HG03025 (cell line): ENCODE data around the gene PCGF5.
"Not testable (repeated sequence)": the region's sequence is repeated elsewhere in the genome, so short reads cannot be mapped to it uniquely, and the experiment has no call there.

Experiments used
- ATAC-seq: cut with Tn5 transposase; IDR thresholded peaks from one replicate; pipeline ENCODE4 v1.9.1; 2021; ENCODE audit warnings: mild to moderate bottlenecking, moderate library complexity; ENCODE audit not compliant: unreplicated experiment, low FRiP score

PCGF5 gene

GRCh38 chr10:91271886-91272285, 51.4 kb downstream of the PCGF5 start:
- no peak for ATAC-seq

GRCh38 chr10:91284486-91285090, 64.1 kb downstream of the PCGF5 start:
- no peak for ATAC-seq

- no peak for ATAC-seq
Measured at GRCh38 chr10:91286572-91286971, 66.1 kb downstream of the PCGF5 start.

- no peak for ATAC-seq
Measured at GRCh38 chr10:91287276-91287675, 66.8 kb downstream of the PCGF5 start.

DNA sequence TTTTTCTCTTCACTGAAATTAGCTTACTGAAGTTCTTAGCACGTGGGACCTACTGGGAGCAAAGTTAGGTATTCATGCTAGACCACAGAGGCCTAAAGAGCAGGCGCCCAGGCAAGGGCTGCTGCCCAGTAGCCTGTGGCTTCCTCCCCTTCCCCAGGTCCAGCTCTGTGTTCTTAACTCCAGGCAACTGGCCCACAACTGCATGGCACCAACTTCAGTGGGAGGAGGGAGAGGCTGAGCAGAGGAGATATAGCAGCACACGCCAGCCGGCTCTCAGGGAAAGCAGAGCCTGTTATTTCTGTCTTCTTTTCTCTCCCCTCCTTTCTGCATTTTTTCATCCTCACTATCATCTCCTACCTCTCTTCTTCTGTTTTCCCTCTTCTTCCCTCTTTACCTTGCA, 67.4 kb downstream of the PCGF5 start:
- no peak for ATAC-seq

DNA sequence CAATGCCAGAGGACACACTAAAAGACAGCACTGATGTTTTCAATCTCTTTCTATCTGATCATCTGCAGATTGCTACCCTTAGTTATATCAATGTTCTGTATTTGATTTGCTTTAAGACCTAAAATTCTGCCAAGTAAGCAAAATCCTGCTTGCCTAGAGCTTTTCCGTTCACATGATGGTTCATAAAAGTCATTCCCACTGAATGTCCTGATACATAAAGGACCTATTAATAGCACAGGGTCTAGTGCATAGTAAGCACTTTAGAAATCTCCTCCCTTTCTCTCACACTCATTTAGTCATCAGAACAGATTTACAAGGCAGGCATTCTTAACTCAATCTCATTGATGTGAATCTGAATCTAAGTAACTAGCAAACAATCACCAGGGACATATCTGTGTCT, 68.8 kb downstream of the PCGF5 start:
- no peak for ATAC-seq

GRCh38 chr10:91290607-91291006, 70.1 kb downstream of the PCGF5 start:
- ATAC-seq: no peak

GRCh38 chr10:91294134-91294906, 73.9 kb downstream of the PCGF5 start:
- ATAC-seq: no peak

DNA sequence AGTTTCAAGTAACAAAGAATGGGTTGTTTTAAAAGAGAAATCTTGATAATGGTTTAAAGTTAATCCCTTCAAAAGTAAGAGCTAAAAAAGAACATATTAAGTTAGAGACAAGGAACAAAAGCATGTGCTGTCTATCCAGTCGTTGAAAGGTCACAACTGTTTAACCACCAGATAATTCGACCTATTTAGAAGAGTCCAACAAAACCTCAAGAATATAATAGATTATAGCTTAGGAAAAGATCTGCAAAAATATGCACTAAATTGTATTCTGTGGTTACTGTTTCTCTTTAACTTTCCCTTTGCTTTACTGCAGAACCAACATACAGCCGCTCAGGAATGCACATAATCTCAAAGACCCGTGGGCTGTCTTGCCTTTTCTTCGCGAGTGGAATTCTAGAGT, 74.9 kb downstream of the PCGF5 start:
- ATAC-seq: no peak

GRCh38 chr10:91296471-91296870, 76.0 kb downstream of the PCGF5 start:
- ATAC-seq: no peak

GRCh38 chr10:91298224-91298871, 77.9 kb downstream of the PCGF5 start:
- ATAC-seq: peak; percentile 66

- ATAC-seq: no peak
Measured at GRCh38 chr10:91299999-91300575, 79.6 kb downstream of the PCGF5 start.

DNA sequence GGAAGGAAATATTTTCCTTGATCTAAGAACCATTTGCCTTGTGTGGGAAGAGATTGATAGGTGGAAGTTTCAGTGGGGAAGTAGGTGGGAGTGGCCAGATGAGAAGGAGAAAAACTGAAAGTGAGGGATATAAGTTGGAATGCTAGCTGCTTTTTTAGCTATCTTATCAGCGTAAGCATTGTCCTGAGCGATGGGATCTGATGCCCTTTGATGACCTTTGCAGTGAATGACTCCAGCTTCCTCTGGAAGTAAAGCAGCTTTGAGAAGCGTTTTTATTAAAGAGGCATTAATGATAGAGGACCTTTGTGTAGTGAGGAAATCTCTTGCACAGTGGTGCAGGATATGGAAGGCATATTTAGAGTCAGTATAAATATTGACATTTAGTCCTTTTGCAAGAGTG, 82.5 kb downstream of the PCGF5 start:
- ATAC-seq: not testable (repeated sequence)

DNA sequence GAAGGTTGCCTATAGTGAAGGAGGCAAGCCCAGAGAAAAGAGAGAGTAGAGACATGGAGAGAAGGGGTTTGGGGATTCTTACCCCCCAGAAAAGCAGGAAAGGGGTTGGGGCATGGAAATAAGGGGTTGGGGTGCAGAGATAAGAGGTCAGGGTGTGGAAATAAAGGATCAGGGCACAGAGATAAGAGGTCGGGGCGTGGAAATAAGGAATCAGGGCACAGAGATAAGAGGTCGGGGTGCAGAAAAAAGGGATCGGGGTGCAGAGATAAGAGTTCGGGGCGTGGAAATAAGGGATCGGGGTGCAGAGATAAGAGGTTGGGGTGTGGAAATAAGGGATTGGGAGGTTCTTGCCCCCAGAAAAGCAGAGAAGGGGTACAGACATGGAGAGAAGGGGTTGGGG, 85.5 kb downstream of the PCGF5 start:
- ATAC-seq: not testable (repeated sequence)

DNA sequence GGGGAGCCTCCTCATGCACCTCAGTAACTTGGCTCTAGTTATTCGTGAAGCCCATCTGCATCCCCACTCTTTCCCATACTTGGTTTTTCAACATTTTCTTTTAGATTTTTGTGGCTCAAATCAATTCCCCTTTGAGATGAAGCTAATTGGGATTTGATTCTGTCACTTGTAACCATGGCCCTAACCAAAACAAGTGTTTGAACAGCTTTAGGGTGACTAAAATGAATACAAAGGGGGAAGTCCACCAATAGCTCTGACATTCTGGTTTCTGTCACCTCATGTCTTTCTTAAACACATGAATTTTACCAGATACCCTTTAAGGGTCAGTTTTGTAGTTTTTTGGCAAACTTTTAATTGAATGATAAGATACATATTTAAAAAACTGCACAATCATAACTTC, 87.0 kb downstream of the PCGF5 start:
- no peak for ATAC-seq

- ATAC-seq: no peak
Measured at GRCh38 chr10:91309711-91310110, 89.2 kb downstream of the PCGF5 start.

DNA sequence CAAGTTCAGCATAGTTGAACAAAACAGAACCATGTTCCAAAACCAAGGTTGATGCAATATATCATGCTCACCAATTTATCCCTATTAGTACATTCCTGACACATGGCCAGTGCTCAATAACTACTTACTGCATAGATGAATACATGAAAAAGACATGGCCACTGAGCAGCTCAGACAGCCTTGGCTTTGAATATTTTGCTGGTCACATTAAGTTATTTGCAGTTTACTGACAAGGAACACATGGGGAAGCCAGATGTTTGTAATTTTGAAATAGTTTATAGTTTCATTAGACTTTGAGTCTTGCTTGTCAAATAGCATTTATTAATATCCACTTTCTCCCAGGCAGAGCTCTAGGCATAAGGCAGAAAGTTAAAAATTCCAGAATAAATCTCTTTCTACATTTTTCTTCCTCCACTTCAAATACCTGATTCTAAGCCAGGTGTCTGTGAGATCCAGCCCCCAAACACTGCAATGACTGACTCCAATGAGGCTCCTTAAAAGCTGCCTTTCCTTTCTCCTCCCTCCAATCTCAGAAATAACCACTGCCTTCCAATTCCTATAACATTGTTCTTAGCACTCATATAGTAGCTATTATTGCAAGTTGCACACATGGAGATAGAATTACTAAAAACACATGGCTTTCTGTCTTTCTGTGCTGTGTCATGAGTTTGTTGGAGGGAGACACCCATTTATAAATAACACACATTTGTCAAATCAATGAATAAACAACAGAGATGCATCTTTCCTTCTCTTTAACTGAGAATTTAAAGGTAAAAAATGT, 91.3 kb downstream of the PCGF5 start:
- ATAC-seq: no peak

GRCh38 chr10:91312382-91312733, 91.9 kb downstream of the PCGF5 start:
- no peak for ATAC-seq

GRCh38 chr10:91313796-91314485, 93.5 kb downstream of the PCGF5 start:
- no peak for ATAC-seq

DNA sequence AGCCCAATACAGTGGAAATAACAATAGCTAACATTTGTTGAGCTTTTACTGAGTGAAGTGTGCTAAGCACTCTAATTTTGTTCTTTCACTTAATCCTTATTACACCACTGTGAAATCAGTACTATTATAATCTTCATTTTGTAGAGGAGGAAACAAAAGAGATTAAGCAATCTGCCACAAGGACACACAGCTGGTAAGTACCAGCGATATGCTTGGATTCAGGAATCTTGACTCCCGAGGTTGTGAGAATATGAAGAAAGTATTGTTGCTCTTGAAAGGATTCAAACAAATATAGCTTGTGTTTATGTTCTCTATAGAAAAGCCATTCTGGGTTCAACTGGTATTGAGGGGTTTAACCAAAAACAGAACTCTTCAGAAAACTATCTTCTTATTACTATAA, 96.0 kb downstream of the PCGF5 start:
- ATAC-seq: no peak
